GM18951 (cell line): ENCODE results near the gene SHMT1.

Experiments used
- POLR2A ChIP-seq: IDR thresholded peaks from 4 replicates; pipeline ENCODE4 v1.6.1; 2011; ENCODE audit warnings: mild to moderate bottlenecking; ENCODE audit not compliant: insufficient read length, insufficient read depth; ENCODE audit errors: extremely low read depth
- in situ Hi-C: fragments of 300-500 bp; cut with MboI; formaldehyde crosslinking; loops from one replicate; pipeline ENCODE4 v1.12.0; 2022; ENCODE audit warnings: low sequenced_read_pairs, mixed read lengths, inconsistent platforms; ENCODE audit not compliant: unreplicated experiment

The SHMT1 gene

GRCh38 chr17:18324140-18325050, 39.0 kb downstream of the SHMT1 start:
- TF ChIP-seq POLR2A: no peak
- in situ Hi-C loops: no loop called here

GRCh38 chr17:18323507-18324139, 39.7 kb downstream of the SHMT1 start:
- TF ChIP-seq POLR2A: no peak
- in situ Hi-C loops: no loop called here

- in situ Hi-C loops: no loop called here
- TF ChIP-seq POLR2A: no peak
These were observed 40.3 kb downstream of the SHMT1 start for GRCh38 chr17:18323007-18323406.

GRCh38 chr17:18322522-18322921, 40.8 kb downstream of the SHMT1 start:
- TF ChIP-seq POLR2A: no peak
- in situ Hi-C loops: no loop called here

- TF ChIP-seq POLR2A: no peak
- in situ Hi-C loops: no loop called here
These were observed 42.0 kb downstream of the SHMT1 start for GRCh38 chr17:18321309-18321708.

- in situ Hi-C loops: no loop called here
- no peak for TF ChIP-seq POLR2A
These were observed 43.0 kb downstream of the SHMT1 start for GRCh38 chr17:18320301-18320700.

GRCh38 chr17:18319604-18320256, 43.6 kb downstream of the SHMT1 start:
- in situ Hi-C loops: no loop called here
- no peak for TF ChIP-seq POLR2A

GRCh38 chr17:18318771-18319450, 44.4 kb downstream of the SHMT1 start:
- TF ChIP-seq POLR2A: no peak
- in situ Hi-C loops: no loop called here

GRCh38 chr17:18318117-18318516, 45.2 kb downstream of the SHMT1 start:
- TF ChIP-seq POLR2A: no peak
- in situ Hi-C loops: no loop called here

- no peak for TF ChIP-seq POLR2A
- in situ Hi-C loops: no loop called here
These were observed 47.4 kb downstream of the SHMT1 start for GRCh38 chr17:18315961-18316360.

- in situ Hi-C loops: no loop called here
These were observed 47.8 kb downstream of the SHMT1 start for GRCh38 chr17:18315562-18315922.

GRCh38 chr17:18314731-18315561, 48.4 kb downstream of the SHMT1 start, which contains the start of the genes SMCR8 and TOP3A:
Gene SMCR8 (plus strand): TSS chr17:18315293. CDS start chr17:18315790, 497 bp downstream.
Gene TOP3A (minus strand): TSS chr17:18314994. CDS start chr17:18314778, 216 bp downstream.
- in situ Hi-C loops: no loop called here
- peak; percentile 79 for TF ChIP-seq POLR2A

More at GRCh38 chr17:18315562-18315922, 47.8 kb downstream of the SHMT1 start:
- no peak for TF ChIP-seq POLR2A
